ENCODE results near the gene NCOA7. TPM values are rescaled to one million over a fixed set of nuclear protein-coding genes. Genes with fewer than 3 reads are reported as not detected.

Gene NCOA7
- total RNA-seq, 3 donors from 2014 or later, result 62.6 to 94.7 (median 82.4) TPM

GRCh38 chr6:125784365-125784764 is 6.4 kb upstream of the NCOA7 start:
- H3K9me3 ChIP-seq, result no peaks in the 10 kb centered on the region
- TF ChIP-seq POLR2AphosphoS5 (IDR thresholded peaks at IDR 0.05) (no peak), POLR2A (IDR thresholded peaks at IDR 0.05) (no peak)
- TF ChIP-seq, protein P1, sequence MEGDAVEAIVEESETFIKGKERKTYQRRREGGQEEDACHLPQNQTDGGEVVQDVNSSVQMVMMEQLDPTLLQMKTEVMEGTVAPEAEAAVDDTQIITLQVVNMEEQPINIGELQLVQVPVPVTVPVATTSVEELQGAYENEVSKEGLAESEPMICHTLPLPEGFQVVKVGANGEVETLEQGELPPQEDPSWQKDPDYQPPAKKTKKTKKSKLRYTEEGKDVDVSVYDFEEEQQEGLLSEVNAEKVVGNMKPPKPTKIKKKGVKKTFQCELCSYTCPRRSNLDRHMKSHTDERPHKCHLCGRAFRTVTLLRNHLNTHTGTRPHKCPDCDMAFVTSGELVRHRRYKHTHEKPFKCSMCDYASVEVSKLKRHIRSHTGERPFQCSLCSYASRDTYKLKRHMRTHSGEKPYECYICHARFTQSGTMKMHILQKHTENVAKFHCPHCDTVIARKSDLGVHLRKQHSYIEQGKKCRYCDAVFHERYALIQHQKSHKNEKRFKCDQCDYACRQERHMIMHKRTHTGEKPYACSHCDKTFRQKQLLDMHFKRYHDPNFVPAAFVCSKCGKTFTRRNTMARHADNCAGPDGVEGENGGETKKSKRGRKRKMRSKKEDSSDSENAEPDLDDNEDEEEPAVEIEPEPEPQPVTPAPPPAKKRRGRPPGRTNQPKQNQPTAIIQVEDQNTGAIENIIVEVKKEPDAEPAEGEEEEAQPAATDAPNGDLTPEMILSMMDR (IDR thresholded peaks at IDR 0.05), result no peak
- no peak overlapping the region for H3K4me3 ChIP-seq
- no peak for DNase-seq (ENCODE audit: low spot score in 2 of 2)
- no peaks in the 10 kb centered on the region for H3K36me3 ChIP-seq
- H3K27ac ChIP-seq, result no peak overlapping the region
- H3K27me3 ChIP-seq, result no peaks in the 10 kb centered on the region
- peaks cover 0 to 2% of the 10 kb centered on the region in 2 donors for H3K4me1 ChIP-seq
- intact Hi-C loops (cut with DNase I; ENCODE audit: low total_unique reads), result no loop called here

GRCh38 chr6:125787791-125788190 is 3.0 kb upstream of the NCOA7 start:
- intact Hi-C loops (cut with DNase I; ENCODE audit: low total_unique reads), result no loop called here

DNA sequence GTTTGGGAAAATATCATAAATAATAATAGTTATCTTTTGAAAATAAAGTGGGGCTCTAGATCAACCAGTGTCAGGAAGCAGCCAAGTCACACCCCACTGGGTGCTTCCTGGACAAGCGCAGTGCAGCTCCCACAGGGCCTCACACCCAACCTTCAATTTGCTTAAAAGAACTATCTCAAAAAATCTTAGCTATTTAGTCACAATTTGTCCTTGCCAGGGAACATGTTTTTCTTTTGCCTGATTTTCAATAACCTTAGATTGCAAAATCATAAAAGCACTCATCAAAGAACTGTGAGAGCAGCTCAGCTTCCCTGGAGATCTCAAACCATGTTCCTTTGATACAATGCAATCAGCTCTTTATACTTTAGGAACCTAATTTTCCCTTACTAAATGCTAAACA is 1.6 kb upstream of the NCOA7 start:
- no peak for TF ChIP-seq POLR2AphosphoS5 (IDR thresholded peaks at IDR 0.05)
- no peak for TF ChIP-seq POLR2A (IDR thresholded peaks at IDR 0.05)
- TF ChIP-seq, protein P1 (IDR thresholded peaks at IDR 0.05), result no peak
- no peaks in the 10 kb centered on the region for H3K9me3 ChIP-seq
- peak overlapping the region; percentile 98 to 99 for H3K27ac ChIP-seq
- no peaks in the 10 kb centered on the region for H3K36me3 ChIP-seq
- H3K4me3 ChIP-seq, result peak overlapping the region in 1 of 3 donors; percentile 76
- DNase-seq (ENCODE audit: low spot score in 2 of 2), result no peak
- intact Hi-C loops (cut with DNase I; ENCODE audit: low total_unique reads), result no loop called here
- H3K4me1 ChIP-seq, result peaks cover 6% of the 10 kb centered on the region in 2 donors
- no peaks in the 10 kb centered on the region for H3K27me3 ChIP-seq

More at GRCh38 chr6:125787791-125788190, 3.0 kb upstream of the NCOA7 start:
- no peak for DNase-seq (ENCODE audit: low spot score in 2 of 2)
- no peaks in the 10 kb centered on the region for H3K9me3 ChIP-seq
- no peak for TF ChIP-seq POLR2A (IDR thresholded peaks at IDR 0.05)
- TF ChIP-seq, protein P1 (IDR thresholded peaks at IDR 0.05), result no peak
- no peak for TF ChIP-seq POLR2AphosphoS5 (IDR thresholded peaks at IDR 0.05)
- peaks cover 6% of the 10 kb centered on the region in 2 donors for H3K4me1 ChIP-seq
- no peak overlapping the region for H3K27ac ChIP-seq
- no peaks in the 10 kb centered on the region for H3K36me3 ChIP-seq
- H3K4me3 ChIP-seq, result no peak overlapping the region
- H3K27me3 ChIP-seq, result no peaks in the 10 kb centered on the region

- H3K27ac ChIP-seq, result peak overlapping the region; percentile 98 to 99
- H3K9me3 ChIP-seq, result no peaks in the 10 kb centered on the region
- peak overlapping the region; percentile 76 to 96 (median 88) for H3K4me3 ChIP-seq
- H3K36me3 ChIP-seq, result no peaks in the 10 kb centered on the region
- TF ChIP-seq POLR2AphosphoS5 (IDR thresholded peaks at IDR 0.05), result peak in 2 of 3 donors; percentile 3 to 9
- TF ChIP-seq, protein P1 (IDR thresholded peaks at IDR 0.05), result no peak
- TF ChIP-seq POLR2A (IDR thresholded peaks at IDR 0.05), result no peak
- no peak for DNase-seq (ENCODE audit: low spot score in 2 of 2)
- intact Hi-C loops (cut with DNase I; ENCODE audit: low total_unique reads), result no loop called here
- H3K27me3 ChIP-seq, result no peaks in the 10 kb centered on the region
- peaks cover 6% of the 10 kb centered on the region in 2 donors for H3K4me1 ChIP-seq
Observed at GRCh38 chr6:125789576-125790357, 993 bp upstream of the NCOA7 start.

- Histone ChIP-seq H3K9me3 (no peaks in the 10 kb centered on the region), H3K27me3 (no peaks in the 10 kb centered on the region), H3K4me1 (peaks cover 6% of the 10 kb centered on the region in 2 donors), H3K4me3 (peak overlapping the region; percentile 76 to 96 (median 88)), H3K36me3 (no peaks in the 10 kb centered on the region), H3K27ac (peak overlapping the region; percentile 98 to 99)
- TF ChIP-seq POLR2A (IDR thresholded peaks at IDR 0.05), result no peak
- TF ChIP-seq, protein P1 (IDR thresholded peaks at IDR 0.05), result peak in 2 of 3 donors; percentile 39 to 59
- peak in 1 of 2 donors; percentile 45 for DNase-seq (ENCODE audit: low spot score in 2 of 2)
- intact Hi-C loops (cut with DNase I; ENCODE audit: low total_unique reads), result no loop called here
Observed at GRCh38 chr6:125791151-125791819, 525 bp downstream of the NCOA7 start.
